HepG2 (cell line): ENCODE data around the gene HSD17B8. TPM values are rescaled to one million over a fixed set of nuclear protein-coding genes. Genes with fewer than 3 reads are reported as not detected.

ENCODE experiments used
- ATAC-seq: fragments of 200-7000 bp; cut with Tn5 transposase; 3 replicates; pipeline ENCODE4 v1.9.1; 2020; ENCODE audit warnings: mild to moderate bottlenecking, moderate library complexity
- BruUV-seq: library from RNA; stranded (reverse); fragments of 400-500 nt; replicated peaks from 2 replicates; lab custom pipeline; 2021; lab: Mats Ljungman, UMichigan
- CTCF ChIA-PET: fragments of 300-600 bp; formaldehyde crosslinking; extraction: SDS; loops from one replicate; lab custom pipeline; 2021; ENCODE audit warnings: low total read pairs, inconsistent platforms, low intra/inter-chr PET ratio; lab: Yijun Ruan, JAX
- POLR2A ChIA-PET: fragments of 350-600 bp; sonication (Branson Sonifier 250); formaldehyde crosslinking; loops from one replicate; lab custom pipeline; 2020; ENCODE audit warnings: antibody characterized with exemption, inconsistent platforms; lab: Yijun Ruan, JAX
- DNase-seq: peaks from one replicate; pipeline ENCODE4 v3.0.0-alpha.2; 2015; ENCODE audit warnings: low spot score
- FAIRE-seq: peaks from 3 replicates; lab custom pipeline; 2011; peaks lifted over from hg19 to GRCh38; lab: Jason Lieb, UNC
- H2AFZ ChIP-seq: one replicate; pipeline ENCODE4 v1.6.1; 2011; ENCODE audit warnings: low read length, inconsistent platforms
- H3K27ac ChIP-seq: fragments of 300-600 bp; 3 replicates; pipeline ENCODE4 v1.8.0; 2011; ENCODE audit warnings: mixed run types, mild to moderate bottlenecking, mixed read lengths, low read length, inconsistent platforms; ENCODE audit not compliant: insufficient read depth; ENCODE audit errors: extremely low read length
- H3K27me3 ChIP-seq, 2 experiments: fragments of 200-600 bp in 1 of 2; 2 replicates in 1 of 2; 3 replicates in 1 of 2; pipeline versions ENCODE4 v1.6.0 to v1.8.0; 2011; ENCODE audit warnings: low read length in 2 of 2, mild to moderate bottlenecking in 2 of 2, moderate library complexity in 2 of 2, inconsistent platforms in 1 of 2; ENCODE audit not compliant: insufficient read depth in 2 of 2, control insufficient read depth in 1 of 2
- H3K36me3 ChIP-seq, 2 experiments: fragments of 200-600 bp in 1 of 2; replicated peaks in 1 of 2; 2 replicates in 1 of 2; 3 replicates in 1 of 2; pipeline versions ENCODE4 v1.5.1 to v1.8.0; 2011; ENCODE audit warnings: low read length in 2 of 2, inconsistent platforms in 1 of 2; ENCODE audit not compliant: insufficient read depth in 2 of 2, control insufficient read depth in 1 of 2
- H3K4me1 ChIP-seq: 2 replicates; pipeline ENCODE4 v1.5.1; 2012; ENCODE audit warnings: low read length, inconsistent platforms; ENCODE audit not compliant: insufficient read depth
- H3K4me2 ChIP-seq: 2 replicates; pipeline ENCODE4 v1.6.0; 2011; ENCODE audit warnings: low read depth, low read length, inconsistent platforms
- H3K4me3 ChIP-seq, 3 experiments: fragments of 200-600 bp in 1 of 3; sonication (generic), shearing (Covaris generic) in 1 of 3; replicated peaks in 1 of 3; 2 replicates each; pipeline ENCODE4 v1.5.1; 2011 to 2016; ENCODE audit warnings: low read length in 3 of 3, inconsistent platforms in 2 of 3, low read depth in 2 of 3, mild to moderate bottlenecking in 2 of 3, control low read depth in 1 of 3, mixed read lengths in 1 of 3; ENCODE audit not compliant: insufficient read depth in 1 of 3
- H3K79me2 ChIP-seq: one replicate; pipeline ENCODE4 v1.6.1; 2011; ENCODE audit warnings: low read length, inconsistent platforms; ENCODE audit not compliant: insufficient read depth
- H3K9ac ChIP-seq: 2 replicates; pipeline ENCODE4 v1.6.0; 2011; ENCODE audit warnings: mild to moderate bottlenecking, low read depth, low read length, inconsistent platforms; ENCODE audit not compliant: insufficient read depth
- H3K9me3 ChIP-seq: 2 replicates; pipeline ENCODE4 v1.5.1; 2012; ENCODE audit warnings: mild to moderate bottlenecking, low read length
- H4K20me1 ChIP-seq: 2 replicates; pipeline ENCODE4 v1.6.0; 2011; ENCODE audit warnings: inconsistent platforms, mild to moderate bottlenecking, low read length, moderate library complexity; ENCODE audit not compliant: insufficient read depth
- ADNP ChIP-seq: sonication (generic); formaldehyde crosslinking; IDR thresholded peaks from 2 replicates; pipeline ENCODE4 v1.4.0; 2020; ENCODE audit warnings: missing genetic modification reagents
- BHLHE40 ChIP-seq: IDR thresholded peaks from 2 replicates; pipeline ENCODE4 v1.6.1; 2011; ENCODE audit warnings: low read length, improper control_type of control experiment
- CBX2 ChIP-seq, 2 experiments: fragments of 200-600 bp in 1 of 2; sonication (generic); formaldehyde crosslinking in 1 of 2; IDR thresholded peaks; 2 replicates each; pipeline versions ENCODE4 v1.7.0 to v1.8.1; 2018 to 2022; ENCODE audit warnings: low read depth in 2 of 2, low read length in 1 of 2, mild to moderate bottlenecking in 1 of 2, missing genetic modification reagents in 1 of 2
- HBP1 ChIP-seq: IDR thresholded peaks from 2 replicates; pipeline ENCODE4 v1.6.1; 2016; ENCODE audit warnings: low read depth, control low read depth
- HNRNPK ChIP-seq: fragments of 200-400 bp; formaldehyde crosslinking; IDR thresholded peaks from 2 replicates; pipeline ENCODE4 v1.6.1; 2018; ENCODE audit warnings: low read length, low read depth, moderate library complexity, mild to moderate bottlenecking; ENCODE audit not compliant: poor library complexity, severe bottlenecking
- KDM5B ChIP-seq: sonication (generic); formaldehyde crosslinking; IDR thresholded peaks from 2 replicates; pipeline ENCODE4 v1.4.0; 2020; ENCODE audit warnings: missing genetic modification reagents, mild to moderate bottlenecking, borderline replicate concordance
- MEIS2 ChIP-seq: sonication (generic); formaldehyde crosslinking; IDR thresholded peaks from 2 replicates; pipeline ENCODE4 v1.9.0; 2021; ENCODE audit warnings: mild to moderate bottlenecking, missing genetic modification reagents
- SNAPC5 ChIP-seq: sonication (generic); formaldehyde crosslinking; IDR thresholded peaks from 2 replicates; pipeline ENCODE4 v1.8.1; 2023; ENCODE audit warnings: mild to moderate bottlenecking, missing genetic modification reagents, borderline replicate concordance
- SPEN ChIP-seq: sonication (generic); formaldehyde crosslinking; IDR thresholded peaks from 2 replicates; pipeline ENCODE4 v1.5.1; 2020; ENCODE audit warnings: low read depth, mild to moderate bottlenecking, missing genetic modification reagents
- ZBED4 ChIP-seq: sonication (generic); formaldehyde crosslinking; IDR thresholded peaks from 2 replicates; pipeline ENCODE4 v1.4.0; 2020; ENCODE audit warnings: missing genetic modification reagents, borderline replicate concordance
- ZFP36L2 ChIP-seq: sonication (generic); formaldehyde crosslinking; IDR thresholded peaks from 2 replicates; pipeline ENCODE4 v1.4.0; 2020; ENCODE audit warnings: missing genetic modification reagents
- ZKSCAN8 ChIP-seq: IDR thresholded peaks from 2 replicates; pipeline ENCODE4 v1.6.1; 2016; ENCODE audit warnings: borderline replicate concordance, missing genetic modification reagents, missing compliant biosample characterization
- ZNF280B ChIP-seq: sonication (generic); formaldehyde crosslinking; IDR thresholded peaks from 2 replicates; pipeline ENCODE4 v1.5.0; 2020; ENCODE audit warnings: missing genetic modification reagents, mild to moderate bottlenecking, borderline replicate concordance
- ZNF354B ChIP-seq: sonication (generic); formaldehyde crosslinking; IDR thresholded peaks from 2 replicates; pipeline ENCODE4 v1.8.0; 2022; ENCODE audit warnings: mild to moderate bottlenecking, missing genetic modification reagents
- ZNF484 ChIP-seq: sonication (generic); formaldehyde crosslinking; IDR thresholded peaks from 2 replicates; pipeline ENCODE4 v1.5.1; 2020; ENCODE audit warnings: mild to moderate bottlenecking, low read depth, missing genetic modification reagents, borderline replicate concordance
- ZNF672 ChIP-seq: sonication (generic); formaldehyde crosslinking; IDR thresholded peaks from 2 replicates; pipeline ENCODE4 v1.8.1; 2022; ENCODE audit warnings: missing genetic modification reagents
- ZNF841 ChIP-seq: sonication (generic); formaldehyde crosslinking; IDR thresholded peaks from 2 replicates; pipeline ENCODE4 v1.8.1; 2023; ENCODE audit warnings: missing genetic modification reagents, borderline replicate concordance
- WGBS: methylation state at CpG from one replicate; pipeline ENCODE4 v1.1.6; 2017; ENCODE audit warnings: low lambda C conversion rate; 5-methylcytosine and 5-hydroxymethylcytosine counted together
- in situ Hi-C: cut with HindIII; loops from 2 replicates; pipeline ENCODE4 v1.10.0; 2017; ENCODE audit warnings: low pct_unique_long_range_greater_than_20kb; ENCODE audit not compliant: extremely low pct_ligation_motif_present
- intact Hi-C: fragments of 100-400 bp; cut with micrococcal nuclease; formaldehyde crosslinking; loops from one replicate; pipeline ENCODE4 v1.10.0; 2022; ENCODE audit not compliant: unreplicated experiment
- polyA plus RNA-seq, 8 experiments: library from polyadenylated mRNA; depleted of rRNA in 3 of 8; stranded (reverse) in 7 of 8; unstranded in 1 of 8; fragments of >200 nt; fragmentation: Illumina TruSeq in 4 of 8; extraction: Trizol in 4 of 8; gene quantifications; 2 replicates each; pipeline versions ENCODE4 v1.2.1 to v1.2.3, GENCODE V29; 2011 to 2016; ENCODE audit warnings: low read depth in 4 of 8, missing spikeins in 1 of 8, mixed read lengths in 1 of 8; ENCODE audit not compliant: insufficient read depth in 1 of 8
- total RNA-seq, 5 experiments: library from RNA; depleted of rRNA; stranded (reverse); fragments of >200 nt; fragmentation: Illumina TruSeq; extraction: Trizol; gene quantifications; 2 replicates each; pipeline ENCODE4 v1.2.3, GENCODE V29; 2016; ENCODE audit warnings: low read depth in 1 of 5

The HSD17B8 gene
- total and polyA plus RNA-seq, 2 of the 13 experiments (the other 11 are each of a cell fraction or from before 2014, with no cell fraction given) = 12.6 to 20.1 TPM

GRCh38 chr6:33174784-33175183, 29.7 kb upstream of the HSD17B8 start:
- in situ Hi-C loops (no loop called here), intact Hi-C loops (no loop called here)
- Histone ChIP-seq H3K27me3 (peaks cover 5 to 55% of the 10 kb centered on the region in 2 experiments; a peak in 4 of 5 replicates), H3K4me3 (no peak overlapping the region), H3K9me3 (no peaks in the 10 kb centered on the region), H3K36me3 (no peaks in the 10 kb centered on the region), H3K79me2 (no peaks in the 10 kb centered on the region), H3K4me1 (peaks cover 22% of the 10 kb centered on the region), H3K4me2 (no peak overlapping the region), H3K9ac (no peak overlapping the region), H2AFZ (no peak overlapping the region), H3K27ac (no peak overlapping the region), H4K20me1 (no peaks in the 10 kb centered on the region)
- DNase-seq = no peak
- WGBS = 40% methylated on average over 4 of the region's 4 CpGs
- FAIRE-seq = no peak
- BruUV-seq = no TSS peak
- ATAC-seq = no peak
- ChIA-PET CTCF (interaction anchor here (0.7 kb wide), 1 partner anchor 52 kb away, joined by 3 read pairs; no protein-coding TSS in a partner anchor), POLR2A (interaction anchor here (1.1 to 1.4 kb wide), 2 partner anchors 13 to 25 kb away, joined by 3 to 7 read pairs; no protein-coding TSS in a partner anchor)
- TF ChIP-seq ZNF280B (CRISPR knock-in tag) (no peak), HNRNPK (no peak), SNAPC5 (CRISPR knock-in tag) (no peak), KDM5B (no peak), SPEN (no peak), ZFP36L2 (CRISPR knock-in tag) (no peak), ADNP (CRISPR knock-in tag) (no peak), HBP1 (CRISPR knock-in tag) (no peak), BHLHE40 (no peak), ZNF484 (no peak), CBX2 (IDR thresholded peaks at IDR 0.05; ENCODE audit: low read depth, low read length) (no peak), CBX2 (CRISPR knock-in tag; IDR thresholded peaks at IDR 0.05; ENCODE audit: low read depth) (no peak), ZNF354B (CRISPR knock-in tag) (no peak), ZNF672 (no peak), MEIS2 (CRISPR knock-in tag) (no peak), ZKSCAN8 (CRISPR knock-in tag) (no peak), ZNF841 (CRISPR knock-in tag) (no peak), ZBED4 (no peak)
